ENCODE results near the gene RIPOR3. TPM values are rescaled to one million over a fixed set of nuclear protein-coding genes. Genes with fewer than 3 reads are reported as not detected.
A peak's percentile ranks its signal among the peaks of the same experiment; 100 is the strongest.

RIPOR3 gene
- total and polyA plus RNA-seq, 4 donors = 5.6 to 90.3 (median 16.3) TPM

GRCh38 chr20:50565383-50565782, 126.0 kb downstream of the RIPOR3 start:
- Histone ChIP-seq H3K9ac (ENCODE audit: low read depth in 1 of 2, low read length in 2 of 2) (no peak overlapping the region), H3K27me3 (ENCODE audit: control insufficient read depth in 4 of 4, insufficient read depth in 4 of 4, low read length in 3 of 4) (no peaks in the 10 kb centered on the region), H3K4me3 (ENCODE audit: low read depth in 1 of 3, low read length in 3 of 3) (no peak overlapping the region), H3K27ac (ENCODE audit: low read depth in 1 of 2, low read length in 2 of 2) (no peak overlapping the region), H3K4me1 (ENCODE audit: control insufficient read depth in 4 of 4, insufficient read depth in 4 of 4, low read length in 3 of 4) (peaks cover 0 to 7% (median 3%) of the 10 kb centered on the region in 4 donors), H3K36me3 (ENCODE audit: control insufficient read depth in 4 of 4, insufficient read depth in 3 of 4, low read depth in 1 of 4, low read length in 3 of 4) (peaks cover 7 to 29% (median 17%) of the 10 kb centered on the region in 4 donors), H3K9me3 (ENCODE audit: control insufficient read depth in 4 of 4, low read length in 3 of 4) (no peaks in the 10 kb centered on the region)
- TF ChIP-seq, protein P1, sequence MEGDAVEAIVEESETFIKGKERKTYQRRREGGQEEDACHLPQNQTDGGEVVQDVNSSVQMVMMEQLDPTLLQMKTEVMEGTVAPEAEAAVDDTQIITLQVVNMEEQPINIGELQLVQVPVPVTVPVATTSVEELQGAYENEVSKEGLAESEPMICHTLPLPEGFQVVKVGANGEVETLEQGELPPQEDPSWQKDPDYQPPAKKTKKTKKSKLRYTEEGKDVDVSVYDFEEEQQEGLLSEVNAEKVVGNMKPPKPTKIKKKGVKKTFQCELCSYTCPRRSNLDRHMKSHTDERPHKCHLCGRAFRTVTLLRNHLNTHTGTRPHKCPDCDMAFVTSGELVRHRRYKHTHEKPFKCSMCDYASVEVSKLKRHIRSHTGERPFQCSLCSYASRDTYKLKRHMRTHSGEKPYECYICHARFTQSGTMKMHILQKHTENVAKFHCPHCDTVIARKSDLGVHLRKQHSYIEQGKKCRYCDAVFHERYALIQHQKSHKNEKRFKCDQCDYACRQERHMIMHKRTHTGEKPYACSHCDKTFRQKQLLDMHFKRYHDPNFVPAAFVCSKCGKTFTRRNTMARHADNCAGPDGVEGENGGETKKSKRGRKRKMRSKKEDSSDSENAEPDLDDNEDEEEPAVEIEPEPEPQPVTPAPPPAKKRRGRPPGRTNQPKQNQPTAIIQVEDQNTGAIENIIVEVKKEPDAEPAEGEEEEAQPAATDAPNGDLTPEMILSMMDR (IDR thresholded peaks at IDR 0.05; ENCODE audit: low read depth, low read length, missing input control) = no peak
- TF ChIP-seq NR2F2 (IDR thresholded peaks at IDR 0.05) = no peak
- no peak for TF ChIP-seq RAD21 (IDR thresholded peaks at IDR 0.05)
- TF ChIP-seq EGR1 (IDR thresholded peaks at IDR 0.05; ENCODE audit: low read depth in 2 of 2) = no peak
- TF ChIP-seq TAF1 (conservative IDR thresholded peaks at IDR 0.05) = no peak
- TF ChIP-seq RXRA (IDR thresholded peaks at IDR 0.05) = no peak
- TF ChIP-seq FOXA1 (IDR thresholded peaks at IDR 0.05) = no peak
- TF ChIP-seq JUND (IDR thresholded peaks at IDR 0.05) = no peak
- TF ChIP-seq HNF4G (IDR thresholded peaks at IDR 0.05) = no peak
- TF ChIP-seq, protein P2, sequence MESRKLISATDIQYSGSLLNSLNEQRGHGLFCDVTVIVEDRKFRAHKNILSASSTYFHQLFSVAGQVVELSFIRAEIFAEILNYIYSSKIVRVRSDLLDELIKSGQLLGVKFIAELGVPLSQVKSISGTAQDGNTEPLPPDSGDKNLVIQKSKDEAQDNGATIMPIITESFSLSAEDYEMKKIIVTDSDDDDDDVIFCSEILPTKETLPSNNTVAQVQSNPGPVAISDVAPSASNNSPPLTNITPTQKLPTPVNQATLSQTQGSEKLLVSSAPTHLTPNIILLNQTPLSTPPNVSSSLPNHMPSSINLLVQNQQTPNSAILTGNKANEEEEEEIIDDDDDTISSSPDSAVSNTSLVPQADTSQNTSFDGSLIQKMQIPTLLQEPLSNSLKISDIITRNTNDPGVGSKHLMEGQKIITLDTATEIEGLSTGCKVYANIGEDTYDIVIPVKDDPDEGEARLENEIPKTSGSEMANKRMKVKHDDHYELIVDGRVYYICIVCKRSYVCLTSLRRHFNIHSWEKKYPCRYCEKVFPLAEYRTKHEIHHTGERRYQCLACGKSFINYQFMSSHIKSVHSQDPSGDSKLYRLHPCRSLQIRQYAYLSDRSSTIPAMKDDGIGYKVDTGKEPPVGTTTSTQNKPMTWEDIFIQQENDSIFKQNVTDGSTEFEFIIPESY (IDR thresholded peaks at IDR 0.05) = no peak
- no peak for TF ChIP-seq FOXA2 (IDR thresholded peaks at IDR 0.05)
- TF ChIP-seq, protein P3, sequence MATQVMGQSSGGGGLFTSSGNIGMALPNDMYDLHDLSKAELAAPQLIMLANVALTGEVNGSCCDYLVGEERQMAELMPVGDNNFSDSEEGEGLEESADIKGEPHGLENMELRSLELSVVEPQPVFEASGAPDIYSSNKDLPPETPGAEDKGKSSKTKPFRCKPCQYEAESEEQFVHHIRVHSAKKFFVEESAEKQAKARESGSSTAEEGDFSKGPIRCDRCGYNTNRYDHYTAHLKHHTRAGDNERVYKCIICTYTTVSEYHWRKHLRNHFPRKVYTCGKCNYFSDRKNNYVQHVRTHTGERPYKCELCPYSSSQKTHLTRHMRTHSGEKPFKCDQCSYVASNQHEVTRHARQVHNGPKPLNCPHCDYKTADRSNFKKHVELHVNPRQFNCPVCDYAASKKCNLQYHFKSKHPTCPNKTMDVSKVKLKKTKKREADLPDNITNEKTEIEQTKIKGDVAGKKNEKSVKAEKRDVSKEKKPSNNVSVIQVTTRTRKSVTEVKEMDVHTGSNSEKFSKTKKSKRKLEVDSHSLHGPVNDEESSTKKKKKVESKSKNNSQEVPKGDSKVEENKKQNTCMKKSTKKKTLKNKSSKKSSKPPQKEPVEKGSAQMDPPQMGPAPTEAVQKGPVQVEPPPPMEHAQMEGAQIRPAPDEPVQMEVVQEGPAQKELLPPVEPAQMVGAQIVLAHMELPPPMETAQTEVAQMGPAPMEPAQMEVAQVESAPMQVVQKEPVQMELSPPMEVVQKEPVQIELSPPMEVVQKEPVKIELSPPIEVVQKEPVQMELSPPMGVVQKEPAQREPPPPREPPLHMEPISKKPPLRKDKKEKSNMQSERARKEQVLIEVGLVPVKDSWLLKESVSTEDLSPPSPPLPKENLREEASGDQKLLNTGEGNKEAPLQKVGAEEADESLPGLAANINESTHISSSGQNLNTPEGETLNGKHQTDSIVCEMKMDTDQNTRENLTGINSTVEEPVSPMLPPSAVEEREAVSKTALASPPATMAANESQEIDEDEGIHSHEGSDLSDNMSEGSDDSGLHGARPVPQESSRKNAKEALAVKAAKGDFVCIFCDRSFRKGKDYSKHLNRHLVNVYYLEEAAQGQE (IDR thresholded peaks at IDR 0.05) = no peak
- TF ChIP-seq HNF4A (conservative IDR thresholded peaks at IDR 0.05) = no peak
- whole genome bisulfite sequencing = 91% methylated on average over 2 of the region's 2 CpGs
- no peak for DNase-seq (ENCODE audit: low spot score)

DNA sequence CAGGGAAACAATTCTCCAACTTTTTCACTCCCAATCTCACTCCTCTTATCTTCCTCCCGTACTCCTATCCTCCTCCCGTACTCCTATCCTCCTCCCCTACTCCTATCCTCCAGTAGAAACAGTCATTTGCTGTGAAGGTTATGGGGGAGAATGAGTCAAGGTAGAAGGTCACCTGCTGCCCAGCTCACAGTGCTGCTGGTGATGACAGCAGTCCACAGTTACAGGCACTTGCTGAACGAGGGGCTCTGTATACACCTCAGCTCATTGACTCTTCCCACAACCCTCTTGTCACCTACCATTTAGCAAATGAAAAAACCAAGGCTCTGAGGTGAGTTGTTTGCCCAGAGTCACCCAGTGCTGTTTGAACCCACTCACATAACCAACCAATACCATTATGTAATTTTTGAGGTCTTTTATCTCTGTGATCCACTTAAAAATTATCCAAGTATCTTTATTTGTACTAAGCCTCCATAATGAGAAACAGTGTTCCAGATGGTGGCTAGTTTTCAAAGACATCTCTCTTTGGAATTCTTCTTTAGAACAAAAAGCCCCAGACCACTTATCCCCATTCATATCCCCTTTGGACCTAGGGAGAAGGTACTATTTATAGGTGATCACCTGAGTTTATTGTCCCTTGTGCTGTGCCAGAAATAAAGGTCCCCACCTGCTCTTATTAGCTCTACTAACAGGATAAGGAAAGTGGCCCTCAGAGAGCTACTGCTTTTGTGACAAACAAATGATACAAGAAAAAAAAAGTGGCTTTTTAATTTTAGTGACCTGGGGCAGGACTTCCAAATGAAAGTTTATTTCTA, 128.0 kb downstream of the RIPOR3 start:
- Histone ChIP-seq H3K27me3 (ENCODE audit: control insufficient read depth in 4 of 4, insufficient read depth in 4 of 4, low read length in 3 of 4) (no peaks in the 10 kb centered on the region), H3K9ac (ENCODE audit: low read depth in 1 of 2, low read length in 2 of 2) (no peak overlapping the region), H3K4me3 (ENCODE audit: low read depth in 1 of 3, low read length in 3 of 3) (no peak overlapping the region), H3K36me3 (ENCODE audit: control insufficient read depth in 4 of 4, insufficient read depth in 3 of 4, low read depth in 1 of 4, low read length in 3 of 4) (peaks cover 2 to 19% (median 8%) of the 10 kb centered on the region in 4 donors), H3K27ac (ENCODE audit: low read depth in 1 of 2, low read length in 2 of 2) (peak overlapping the region in 1 of 2 donors; percentile 25), H3K9me3 (ENCODE audit: control insufficient read depth in 4 of 4, low read length in 3 of 4) (no peaks in the 10 kb centered on the region), H3K4me1 (ENCODE audit: control insufficient read depth in 4 of 4, insufficient read depth in 4 of 4, low read length in 3 of 4) (peaks cover 0 to 7% (median 3%) of the 10 kb centered on the region in 4 donors)
- WGBS = 87% methylated on average over 3 of the region's 3 CpGs
- no peak for DNase-seq (ENCODE audit: low spot score)
- peak in 1 of 2 donors; percentile 6 for TF ChIP-seq RXRA (IDR thresholded peaks at IDR 0.05)
- no peak for TF ChIP-seq YY1 (IDR thresholded peaks at IDR 0.05)

Data from liver (tissue), 9 donors.